ENCODE results near the gene NOP9.

DNA sequence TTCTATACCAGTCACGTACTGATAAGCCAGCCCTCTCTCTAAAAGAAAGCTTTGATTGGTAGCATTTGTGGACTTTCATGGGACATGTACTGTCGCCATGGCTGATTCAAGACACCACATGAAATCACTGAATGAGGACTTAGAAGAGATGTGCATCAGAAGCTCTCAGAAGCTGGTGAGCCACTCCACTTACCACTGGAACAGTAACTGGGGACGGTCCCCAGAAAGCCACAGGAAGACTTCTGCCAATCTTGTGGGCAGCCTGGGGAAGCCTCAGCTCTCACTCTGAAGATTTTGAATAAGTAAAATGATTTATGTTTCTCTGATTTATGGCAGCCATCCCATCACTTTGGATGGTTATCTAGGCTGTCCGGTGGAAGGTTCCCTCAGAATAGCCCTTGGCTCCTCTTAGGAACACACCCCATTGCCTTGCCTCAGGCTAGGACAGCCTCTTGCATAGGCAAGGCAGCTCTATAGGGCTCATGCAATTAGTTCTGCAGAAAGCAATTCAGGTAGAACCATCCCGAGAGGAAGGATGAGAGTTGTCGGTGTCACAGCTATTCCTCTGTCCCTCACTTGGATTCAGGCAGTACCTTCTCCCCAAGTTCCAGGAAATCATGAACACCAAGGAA, 9.9 kb upstream of the NOP9 start:
- TF ChIP-seq EZH2 (optimal IDR thresholded peaks at IDR 0.05; ENCODE audit: low read depth, low read length) (no peak), EZH2phosphoT487 (IDR thresholded peaks at IDR 0.05; ENCODE audit: low read length) (no peak)
- TF ChIP-seq, protein P1, sequence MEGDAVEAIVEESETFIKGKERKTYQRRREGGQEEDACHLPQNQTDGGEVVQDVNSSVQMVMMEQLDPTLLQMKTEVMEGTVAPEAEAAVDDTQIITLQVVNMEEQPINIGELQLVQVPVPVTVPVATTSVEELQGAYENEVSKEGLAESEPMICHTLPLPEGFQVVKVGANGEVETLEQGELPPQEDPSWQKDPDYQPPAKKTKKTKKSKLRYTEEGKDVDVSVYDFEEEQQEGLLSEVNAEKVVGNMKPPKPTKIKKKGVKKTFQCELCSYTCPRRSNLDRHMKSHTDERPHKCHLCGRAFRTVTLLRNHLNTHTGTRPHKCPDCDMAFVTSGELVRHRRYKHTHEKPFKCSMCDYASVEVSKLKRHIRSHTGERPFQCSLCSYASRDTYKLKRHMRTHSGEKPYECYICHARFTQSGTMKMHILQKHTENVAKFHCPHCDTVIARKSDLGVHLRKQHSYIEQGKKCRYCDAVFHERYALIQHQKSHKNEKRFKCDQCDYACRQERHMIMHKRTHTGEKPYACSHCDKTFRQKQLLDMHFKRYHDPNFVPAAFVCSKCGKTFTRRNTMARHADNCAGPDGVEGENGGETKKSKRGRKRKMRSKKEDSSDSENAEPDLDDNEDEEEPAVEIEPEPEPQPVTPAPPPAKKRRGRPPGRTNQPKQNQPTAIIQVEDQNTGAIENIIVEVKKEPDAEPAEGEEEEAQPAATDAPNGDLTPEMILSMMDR (IDR thresholded peaks at IDR 0.05; ENCODE audit: low read length): no peak
